Activated CD8-positive, alpha-beta memory T cell treated with anti-CD3 and anti-CD28 coated beads for 1 hour (primary cell): ENCODE measurements around the gene PNLIPRP1.

Experiments used
- DNase-seq, 2 donors: peaks; one replicate each; pipeline ENCODE4 v3.0.0-alpha.2; 2020; ENCODE audit warnings: low read depth in 1 of 2; ENCODE audit errors: extremely low read depth in 1 of 2

The PNLIPRP1 gene

GRCh38 chr10:116629340-116629739 is 38.6 kb downstream of the PNLIPRP1 start:
- DNase-seq: no peak

GRCh38 chr10:116630020-116630419 is 39.3 kb downstream of the PNLIPRP1 start:
- no peak for DNase-seq

- DNase-seq: no peak
Observed at GRCh38 chr10:116631871-116632295, 41.1 kb downstream of the PNLIPRP1 start.

- DNase-seq: no peak
Observed at GRCh38 chr10:116632596-116633215, 41.9 kb downstream of the PNLIPRP1 start.

GRCh38 chr10:116633216-116633600 is 42.4 kb downstream of the PNLIPRP1 start:
- DNase-seq: no peak

- DNase-seq: no peak
Observed at GRCh38 chr10:116634126-116634975, 43.6 kb downstream of the PNLIPRP1 start.

- DNase-seq: no peak
Observed at GRCh38 chr10:116636385-116636784, 45.6 kb downstream of the PNLIPRP1 start.

GRCh38 chr10:116636976-116637375 is 46.2 kb downstream of the PNLIPRP1 start:
- no peak for DNase-seq

GRCh38 chr10:116637830-116638229 is 47.1 kb downstream of the PNLIPRP1 start:
- no peak for DNase-seq

GRCh38 chr10:116646502-116646901 is 55.7 kb downstream of the PNLIPRP1 start:
- no peak for DNase-seq

- DNase-seq: no peak
Observed at GRCh38 chr10:116648903-116649302, 58.1 kb downstream of the PNLIPRP1 start.

- DNase-seq: no peak
Observed at GRCh38 chr10:116653885-116654284, 63.1 kb downstream of the PNLIPRP1 start.

GRCh38 chr10:116654816-116655215 is 64.1 kb downstream of the PNLIPRP1 start:
- no peak for DNase-seq

GRCh38 chr10:116655568-116655967 is 64.8 kb downstream of the PNLIPRP1 start:
- DNase-seq: no peak

GRCh38 chr10:116656044-116656443 is 65.3 kb downstream of the PNLIPRP1 start:
- DNase-seq: no peak

- no peak for DNase-seq
Observed at GRCh38 chr10:116657863-116658551, 67.2 kb downstream of the PNLIPRP1 start.
